DMS79 treated with DMSO at 0.1 percent for 48 hours (cell line): ENCODE results near the gene RUFY3.
"Not testable (repeated sequence)": the region's sequence is repeated elsewhere in the genome, so short reads cannot be mapped to it uniquely, and the experiment has no call there.

Experiments used
- DNase-seq: peaks from one replicate; lab custom pipeline; 2025; lab: John Stamatoyannopoulos, UW

The RUFY3 gene

GRCh38 chr4:70721747-70722146, at the start of gene RUFY3:
RUFY3 (plus strand) TSS chr4:70721964; CDS start chr4:70722574, 610 bp downstream.
- DNase-seq = peak; percentile 65

GRCh38 chr4:70674191-70674590, 47.6 kb upstream of the RUFY3 start:
- no peak for DNase-seq

GRCh38 chr4:70674731-70675130, 47.0 kb upstream of the RUFY3 start:
- DNase-seq = no peak

- DNase-seq = no peak
Observed at GRCh38 chr4:70676554-70677090, 45.1 kb upstream of the RUFY3 start.

GRCh38 chr4:70678383-70678999, 43.3 kb upstream of the RUFY3 start:
- no peak for DNase-seq

- no peak for DNase-seq
Observed at GRCh38 chr4:70680934-70681333, 40.8 kb upstream of the RUFY3 start.

- DNase-seq = no peak
Observed at GRCh38 chr4:70681704-70682103, 40.1 kb upstream of the RUFY3 start.

- not testable (repeated sequence) for DNase-seq
Observed at GRCh38 chr4:70682142-70682541, 39.6 kb upstream of the RUFY3 start.

GRCh38 chr4:70687392-70687791, 34.4 kb upstream of the RUFY3 start:
- peak; percentile 36 for DNase-seq

GRCh38 chr4:70687821-70688794, 33.7 kb upstream of the RUFY3 start, which contains the start of gene UTP3:
UTP3 (plus strand) TSS chr4:70688532; CDS start chr4:70688678, 146 bp downstream.
- DNase-seq = peak; percentile 92

- no peak for DNase-seq
Observed at GRCh38 chr4:70688795-70689231, 33.0 kb upstream of the RUFY3 start.

- DNase-seq = no peak
Observed at GRCh38 chr4:70691661-70692060, 30.1 kb upstream of the RUFY3 start.

GRCh38 chr4:70694633-70695032, 27.1 kb upstream of the RUFY3 start:
- not testable (repeated sequence) for DNase-seq

- not testable (repeated sequence) for DNase-seq
Observed at GRCh38 chr4:70698435-70698834, 23.3 kb upstream of the RUFY3 start.

- DNase-seq = no peak
Observed at GRCh38 chr4:70700712-70701111, 21.1 kb upstream of the RUFY3 start.

GRCh38 chr4:70701271-70701670, 20.5 kb upstream of the RUFY3 start:
- no peak for DNase-seq

- DNase-seq = not testable (repeated sequence)
Observed at GRCh38 chr4:70702592-70702991, 19.2 kb upstream of the RUFY3 start.

GRCh38 chr4:70703619-70704214, 18.0 kb upstream of the RUFY3 start:
- peak; percentile 75 for DNase-seq

- DNase-seq = peak; percentile 76
Observed at GRCh38 chr4:70704215-70704930, 17.4 kb upstream of the RUFY3 start.

GRCh38 chr4:70704931-70705182, 16.9 kb upstream of the RUFY3 start:
- DNase-seq = no peak

- peak; percentile 84 for DNase-seq
Observed at GRCh38 chr4:70705183-70706043, 16.4 kb upstream of the RUFY3 start.
